ENCODE results near the gene CAPS2. TPM values are rescaled to one million over a fixed set of nuclear protein-coding genes. Genes with fewer than 3 reads are reported as not detected.

Gene CAPS2
- polyA plus RNA-seq, 1 donor (not counting 4 experiments of a cell fraction or from before 2014, with no cell fraction given), result 2.2 TPM

DNA sequence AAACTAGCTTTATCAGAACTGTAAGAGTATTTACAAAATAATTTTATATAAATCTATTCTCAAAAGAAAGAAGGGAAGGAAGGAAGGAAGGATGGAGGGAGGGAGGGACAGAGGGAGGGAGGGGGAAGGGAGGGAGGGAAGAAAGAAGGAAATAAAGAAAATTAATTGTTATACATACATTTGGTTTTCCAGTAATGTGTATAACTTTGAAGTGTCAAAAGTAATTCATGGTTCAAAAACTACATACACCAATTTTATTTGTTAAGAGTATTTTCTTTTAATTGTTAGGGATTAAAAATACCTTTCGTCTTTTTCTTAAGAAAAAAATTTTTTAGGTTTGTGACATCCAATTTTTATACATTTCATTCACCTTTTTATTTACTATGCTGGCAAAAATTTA lies 103.0 kb downstream of the CAPS2 start:
- Histone ChIP-seq H3K4me1 (ENCODE audit: control insufficient read depth, extremely low read depth, insufficient read depth, low read length) (no peaks in the 10 kb centered on the region), H4K20me1 (ENCODE audit: control insufficient read depth, extremely low read depth, insufficient read depth, low read length) (no peaks in the 10 kb centered on the region), H3K9me3 (ENCODE audit: control insufficient read depth, low read depth, low read length) (no peaks in the 10 kb centered on the region), H3K4me2 (ENCODE audit: control insufficient read depth, extremely low read depth, insufficient read depth, low read depth, low read length) (no peak overlapping the region), H3K9ac (ENCODE audit: control insufficient read depth, extremely low read depth, insufficient read depth, low read length) (no peak overlapping the region), H3K9me1 (ENCODE audit: control insufficient read depth, extremely low read depth, insufficient read depth, low read length) (no peaks in the 10 kb centered on the region), H3K36me3 (ENCODE audit: control insufficient read depth in 2 of 2, extremely low read depth in 1 of 2, insufficient read depth in 2 of 2, low read length in 2 of 2) (no peaks in the 10 kb centered on the region), H3K79me2 (ENCODE audit: control insufficient read depth, insufficient read depth, low read length) (no peaks in the 10 kb centered on the region), H3K4me3 (ENCODE audit: control insufficient read depth in 2 of 3, extremely low read depth in 1 of 3, insufficient read depth in 2 of 3, low read depth in 1 of 3, low read length in 3 of 3) (no peak overlapping the region), H2AFZ (ENCODE audit: control insufficient read depth, low read length) (no peak overlapping the region), H3K27me3 (ENCODE audit: control insufficient read depth, extremely low read depth, insufficient read depth, low read length) (no peaks in the 10 kb centered on the region), H3K27ac (ENCODE audit: control insufficient read depth, insufficient read depth, low read length) (no peak overlapping the region)
- FAIRE-seq (no peak), DNase-seq (ENCODE audit: low read depth, low spot score) (no peak)
- no peak for TF ChIP-seq EZH2 (IDR thresholded peaks at IDR 0.05; ENCODE audit: low read length)
- TF ChIP-seq, protein P1, sequence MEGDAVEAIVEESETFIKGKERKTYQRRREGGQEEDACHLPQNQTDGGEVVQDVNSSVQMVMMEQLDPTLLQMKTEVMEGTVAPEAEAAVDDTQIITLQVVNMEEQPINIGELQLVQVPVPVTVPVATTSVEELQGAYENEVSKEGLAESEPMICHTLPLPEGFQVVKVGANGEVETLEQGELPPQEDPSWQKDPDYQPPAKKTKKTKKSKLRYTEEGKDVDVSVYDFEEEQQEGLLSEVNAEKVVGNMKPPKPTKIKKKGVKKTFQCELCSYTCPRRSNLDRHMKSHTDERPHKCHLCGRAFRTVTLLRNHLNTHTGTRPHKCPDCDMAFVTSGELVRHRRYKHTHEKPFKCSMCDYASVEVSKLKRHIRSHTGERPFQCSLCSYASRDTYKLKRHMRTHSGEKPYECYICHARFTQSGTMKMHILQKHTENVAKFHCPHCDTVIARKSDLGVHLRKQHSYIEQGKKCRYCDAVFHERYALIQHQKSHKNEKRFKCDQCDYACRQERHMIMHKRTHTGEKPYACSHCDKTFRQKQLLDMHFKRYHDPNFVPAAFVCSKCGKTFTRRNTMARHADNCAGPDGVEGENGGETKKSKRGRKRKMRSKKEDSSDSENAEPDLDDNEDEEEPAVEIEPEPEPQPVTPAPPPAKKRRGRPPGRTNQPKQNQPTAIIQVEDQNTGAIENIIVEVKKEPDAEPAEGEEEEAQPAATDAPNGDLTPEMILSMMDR (optimal IDR thresholded peaks at IDR 0.05 in 1 of 3, IDR thresholded peaks at IDR 0.05 in 1 of 3, conservative IDR thresholded peaks at IDR 0.05 in 1 of 3; ENCODE audit: extremely low read depth in 1 of 3, insufficient read depth in 2 of 3, low read length in 3 of 3), result no peak
- dilution Hi-C loops (cut with MboI; ENCODE audit: extremely low pct_ligation_motif_present, low sequenced_read_pairs), result no loop called here

Other genes with a start within 250 kb of the CAPS2 start
- not detected in 3 replicates for gene KCNC2, start 120.5 kb downstream of the CAPS2 start, polyA plus RNA-seq
- not detected in 3 replicates for gene GLIPR1L1, start 4.3 kb upstream of the CAPS2 start, polyA plus RNA-seq
- gene GLIPR1L2, start 60.8 kb upstream of the CAPS2 start, polyA plus RNA-seq, result 0.29 to 0.66 TPM (median 0.41 TPM) in 3 replicates
- 6.3 to 18.1 TPM (median 10.2 TPM) in 3 replicates for gene GLIPR1, start 150.4 kb upstream of the CAPS2 start, polyA plus RNA-seq
- 32.7 to 74.7 TPM (median 58.3 TPM) in 3 replicates for gene KRR1, start 181.3 kb upstream of the CAPS2 start, polyA plus RNA-seq